SK-N-MC (cell line): ENCODE results near the gene KIF12.

Source experiments
- DNase-seq: peaks from one replicate; pipeline ENCODE4 v3.0.0-alpha.2; 2011; ENCODE audit warnings: low read depth, low spot score
- H3K27ac ChIP-seq: fragments of 200-600 bp; sonication (generic); 2 replicates; pipeline ENCODE4 v1.5.1; 2016; ENCODE audit warnings: mixed run types
- H3K36me3 ChIP-seq: fragments of 200-600 bp; sonication (generic); 2 replicates; pipeline ENCODE4 v1.6.1; 2017; ENCODE audit warnings: antibody characterized with exemption, low read length, mixed read lengths; ENCODE audit not compliant: insufficient read depth
- H3K4me3 ChIP-seq: fragments of 200-600 bp; sonication (generic); 2 replicates; pipeline ENCODE4 v1.5.1; 2016
- H3K9ac ChIP-seq: fragments of 200-600 bp; sonication (generic); 2 replicates; pipeline ENCODE4 v1.8.0; 2017; ENCODE audit warnings: mixed run types, mixed read lengths; ENCODE audit not compliant: insufficient read length
- H3K9me3 ChIP-seq: fragments of 200-600 bp; sonication (generic); 2 replicates; pipeline ENCODE4 v1.6.1; 2017; ENCODE audit warnings: low read depth, mild to moderate bottlenecking, antibody characterized with exemption, low read length, moderate library complexity, mixed read lengths
- EZH2 ChIP-seq: fragments of 200-600 bp; sonication (generic); IDR thresholded peaks from one replicate; pipeline ENCODE4 v1.6.1; 2017; ENCODE audit warnings: antibody characterized with exemption
- FOXP2 ChIP-seq: optimal IDR thresholded peaks from 2 replicates; pipeline ENCODE3; 2011; ENCODE audit warnings: mild to moderate bottlenecking, moderate library complexity; ENCODE audit not compliant: insufficient read depth; ENCODE audit errors: extremely low read length, control extremely low read depth
- POLR2AphosphoS5 ChIP-seq: IDR thresholded peaks from 2 replicates; pipeline ENCODE4 v1.6.1; 2012; ENCODE audit warnings: mild to moderate bottlenecking, low read depth, low read length, borderline replicate concordance

Gene KIF12

GRCh38 chr9:114098936-114099668 lies at the start of gene KIF12:
Gene KIF12 (minus strand): TSS chr9:114099292. CDS start chr9:114099276, 16 bp downstream.
- no peak within 1 kb of the TSS for H3K27ac ChIP-seq
- no peaks in the 10 kb centered on the region for H3K36me3 ChIP-seq
- no peak within 1 kb of the TSS for H3K9ac ChIP-seq
- TF ChIP-seq FOXP2: no peak
- TF ChIP-seq POLR2AphosphoS5: no peak
- no peak for TF ChIP-seq EZH2
- no peak for DNase-seq
- peak within 1 kb of the TSS; percentile 81 for H3K4me3 ChIP-seq
- H3K9me3 ChIP-seq: no peaks in the 10 kb centered on the region

- Histone ChIP-seq H3K4me3 (no peak overlapping the region), H3K9ac (no peak overlapping the region), H3K36me3 (no peaks in the 10 kb centered on the region), H3K9me3 (no peaks in the 10 kb centered on the region), H3K27ac (no peak overlapping the region)
- DNase-seq: no peak
- no peak for TF ChIP-seq FOXP2
- no peak for TF ChIP-seq EZH2
- TF ChIP-seq POLR2AphosphoS5: no peak
These were observed 47.6 kb upstream of the KIF12 start for GRCh38 chr9:114146735-114147134.

- DNase-seq: no peak
- TF ChIP-seq FOXP2 (no peak), EZH2 (no peak), POLR2AphosphoS5 (no peak)
- Histone ChIP-seq H3K27ac (no peak overlapping the region), H3K4me3 (no peak overlapping the region), H3K9ac (no peak overlapping the region), H3K9me3 (no peaks in the 10 kb centered on the region), H3K36me3 (no peaks in the 10 kb centered on the region)
These were observed 44.1 kb upstream of the KIF12 start for GRCh38 chr9:114143234-114143633.

GRCh38 chr9:114141553-114142402 lies 42.7 kb upstream of the KIF12 start:
- Histone ChIP-seq H3K4me3 (no peak overlapping the region), H3K36me3 (no peaks in the 10 kb centered on the region), H3K27ac (no peak overlapping the region), H3K9me3 (no peaks in the 10 kb centered on the region), H3K9ac (no peak overlapping the region)
- no peak for TF ChIP-seq FOXP2
- TF ChIP-seq EZH2: no peak
- TF ChIP-seq POLR2AphosphoS5: no peak
- no peak for DNase-seq

- no peak for DNase-seq
- no peak overlapping the region for H3K27ac ChIP-seq
- TF ChIP-seq EZH2 (no peak), POLR2AphosphoS5 (no peak), FOXP2 (no peak)
These were observed 41.8 kb upstream of the KIF12 start for GRCh38 chr9:114140850-114141249.

GRCh38 chr9:114140401-114140800 lies 41.3 kb upstream of the KIF12 start:
- Histone ChIP-seq H3K9ac (no peak overlapping the region), H3K4me3 (no peak overlapping the region), H3K27ac (no peak overlapping the region), H3K9me3 (no peaks in the 10 kb centered on the region), H3K36me3 (no peaks in the 10 kb centered on the region)
- DNase-seq: no peak
- TF ChIP-seq POLR2AphosphoS5: no peak
- no peak for TF ChIP-seq FOXP2
- no peak for TF ChIP-seq EZH2

More at GRCh38 chr9:114140850-114141249, 41.8 kb upstream of the KIF12 start:
- Histone ChIP-seq H3K4me3 (no peak overlapping the region), H3K36me3 (no peaks in the 10 kb centered on the region), H3K9me3 (no peaks in the 10 kb centered on the region), H3K9ac (no peak overlapping the region)

- no peak overlapping the region for H3K27ac ChIP-seq
These were observed 40.0 kb upstream of the KIF12 start for GRCh38 chr9:114139071-114139470.

GRCh38 chr9:114138552-114138971 lies 39.5 kb upstream of the KIF12 start:
- Histone ChIP-seq H3K4me3 (no peak overlapping the region), H3K9me3 (no peaks in the 10 kb centered on the region), H3K36me3 (no peaks in the 10 kb centered on the region), H3K9ac (no peak overlapping the region), H3K27ac (no peak overlapping the region)
- no peak for DNase-seq
- TF ChIP-seq EZH2: no peak
- no peak for TF ChIP-seq POLR2AphosphoS5
- TF ChIP-seq FOXP2: no peak

More at GRCh38 chr9:114139071-114139470, 40.0 kb upstream of the KIF12 start:
- no peaks in the 10 kb centered on the region for H3K36me3 ChIP-seq
- DNase-seq: no peak
- no peak for TF ChIP-seq FOXP2
- TF ChIP-seq POLR2AphosphoS5: no peak
- no peak for TF ChIP-seq EZH2
- no peaks in the 10 kb centered on the region for H3K9me3 ChIP-seq
- H3K9ac ChIP-seq: no peak overlapping the region
- no peak overlapping the region for H3K4me3 ChIP-seq

GRCh38 chr9:114137831-114138230 lies 38.7 kb upstream of the KIF12 start:
- Histone ChIP-seq H3K9me3 (no peaks in the 10 kb centered on the region), H3K27ac (no peak overlapping the region), H3K9ac (no peak overlapping the region), H3K4me3 (no peak overlapping the region), H3K36me3 (no peaks in the 10 kb centered on the region)
- DNase-seq: no peak
- TF ChIP-seq FOXP2: no peak
- TF ChIP-seq POLR2AphosphoS5: no peak
- no peak for TF ChIP-seq EZH2
